GM13977 (cell line): ENCODE measurements around the gene TICRR.

Source experiments
- DNase-seq: peaks from one replicate; pipeline ENCODE4 v3.0.0; 2012; ENCODE audit warnings: low spot score
- CTCF ChIP-seq: IDR thresholded peaks from 2 replicates; pipeline ENCODE4 v1.5.1; 2012; ENCODE audit warnings: mild to moderate bottlenecking, control low read depth; ENCODE audit not compliant: insufficient read depth; ENCODE audit errors: extremely low read depth, missing control alignments
- in situ Hi-C: fragments of 300-500 bp; cut with MboI; formaldehyde crosslinking; loops from one replicate; pipeline ENCODE4 v1.12.0; 2022; ENCODE audit warnings: low sequenced_read_pairs, low pct_unique_long_range_greater_than_20kb, mixed read lengths, inconsistent platforms; ENCODE audit not compliant: unreplicated experiment

The TICRR gene

GRCh38 chr15:89665449-89666181 is 90.3 kb downstream of the TICRR start:
- in situ Hi-C loops = no loop called here
- peak; percentile 78 for DNase-seq
- TF ChIP-seq CTCF = no peak

GRCh38 chr15:89666184-89666857 is 91.1 kb downstream of the TICRR start:
- no peak for DNase-seq
- in situ Hi-C loops = no loop called here
- no peak for TF ChIP-seq CTCF

GRCh38 chr15:89666858-89667705 is 91.8 kb downstream of the TICRR start:
- TF ChIP-seq CTCF = no peak
- no peak for DNase-seq
- in situ Hi-C loops = no loop called here

GRCh38 chr15:89667706-89667960 is 92.4 kb downstream of the TICRR start:
- DNase-seq = no peak
- TF ChIP-seq CTCF = no peak
- in situ Hi-C loops = no loop called here

- no peak for DNase-seq
- TF ChIP-seq CTCF = no peak
- in situ Hi-C loops = no loop called here
Measured at GRCh38 chr15:89668171-89668570, 92.9 kb downstream of the TICRR start.

- no peak for DNase-seq
- TF ChIP-seq CTCF = no peak
- in situ Hi-C loops = no loop called here
Measured at GRCh38 chr15:89669309-89669865, 94.1 kb downstream of the TICRR start.
